ENCODE measurements around the gene AIF1. TPM values are rescaled to one million over a fixed set of nuclear protein-coding genes. Genes with fewer than 3 reads are reported as not detected.

Gene AIF1
- total and polyA plus RNA-seq, 2 donors (not counting 1 experiment from before 2014, with no cell fraction given) = not detected

DNA sequence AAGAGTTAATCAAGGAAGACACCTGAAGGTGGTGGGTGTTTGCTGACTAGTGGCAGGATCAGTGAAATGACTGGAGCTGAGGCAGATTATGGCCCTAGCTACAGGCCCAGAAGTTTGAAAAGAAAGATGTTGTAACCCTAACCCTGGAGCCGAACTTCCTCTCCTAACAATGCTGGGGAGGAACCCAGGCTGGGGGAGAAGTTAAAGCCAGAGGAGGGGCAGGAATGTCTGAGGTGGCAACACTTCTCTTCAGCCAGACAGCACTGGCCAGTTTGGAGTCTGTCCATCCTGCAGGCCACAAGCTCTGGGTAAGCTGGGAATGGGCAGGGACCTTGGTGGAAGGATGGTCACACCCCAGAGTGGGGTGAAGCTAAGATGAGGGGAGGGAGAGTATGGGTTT, 29.0 kb upstream of the AIF1 start, which contains the start of gene LST1:
Gene LST1, plus strand, starts transcription at position 270 of the 400 bp plus-strand sequence. CDS start 1,023 bp downstream, outside the sequence.
- Histone ChIP-seq H3K9me3 (ENCODE audit: control insufficient read depth, insufficient read depth, low read depth, low read length) (no peaks in the 10 kb centered on the region), H3K4me1 (ENCODE audit: control insufficient read depth, extremely low read depth, insufficient read depth, low read length) (no peaks in the 10 kb centered on the region), H2AFZ (ENCODE audit: low read length) (no peak within 1 kb of the TSS), H3K9ac (ENCODE audit: insufficient read depth, low read length) (no peak within 1 kb of the TSS), H3K36me3 (ENCODE audit: control insufficient read depth, insufficient read depth, low read length) (no peaks in the 10 kb centered on the region), H3K27ac (ENCODE audit: insufficient read depth, low read length) (no peak within 1 kb of the TSS), H3K4me2 (ENCODE audit: extremely low read depth, insufficient read depth, low read length) (no peak within 1 kb of the TSS), H3K79me2 (ENCODE audit: control insufficient read depth, insufficient read depth, low read length) (no peaks in the 10 kb centered on the region), H3K4me3 (replicated peaks in 1 of 4; ENCODE audit: control extremely low read depth in 1 of 4, insufficient read depth in 1 of 4, low read depth in 3 of 4, low read length in 4 of 4) (no peak within 1 kb of the TSS), H3K27me3 (ENCODE audit: control insufficient read depth, insufficient read depth, low read length) (peaks cover 4% of the 10 kb centered on the region), H4K20me1 (ENCODE audit: control insufficient read depth, extremely low read depth, insufficient read depth, low read length) (no peaks in the 10 kb centered on the region)
- no peak for DNase-seq (ENCODE audit: low read depth in 2 of 2)
- TF ChIP-seq, protein P1, sequence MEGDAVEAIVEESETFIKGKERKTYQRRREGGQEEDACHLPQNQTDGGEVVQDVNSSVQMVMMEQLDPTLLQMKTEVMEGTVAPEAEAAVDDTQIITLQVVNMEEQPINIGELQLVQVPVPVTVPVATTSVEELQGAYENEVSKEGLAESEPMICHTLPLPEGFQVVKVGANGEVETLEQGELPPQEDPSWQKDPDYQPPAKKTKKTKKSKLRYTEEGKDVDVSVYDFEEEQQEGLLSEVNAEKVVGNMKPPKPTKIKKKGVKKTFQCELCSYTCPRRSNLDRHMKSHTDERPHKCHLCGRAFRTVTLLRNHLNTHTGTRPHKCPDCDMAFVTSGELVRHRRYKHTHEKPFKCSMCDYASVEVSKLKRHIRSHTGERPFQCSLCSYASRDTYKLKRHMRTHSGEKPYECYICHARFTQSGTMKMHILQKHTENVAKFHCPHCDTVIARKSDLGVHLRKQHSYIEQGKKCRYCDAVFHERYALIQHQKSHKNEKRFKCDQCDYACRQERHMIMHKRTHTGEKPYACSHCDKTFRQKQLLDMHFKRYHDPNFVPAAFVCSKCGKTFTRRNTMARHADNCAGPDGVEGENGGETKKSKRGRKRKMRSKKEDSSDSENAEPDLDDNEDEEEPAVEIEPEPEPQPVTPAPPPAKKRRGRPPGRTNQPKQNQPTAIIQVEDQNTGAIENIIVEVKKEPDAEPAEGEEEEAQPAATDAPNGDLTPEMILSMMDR (conservative IDR thresholded peaks at IDR 0.05 in 1 of 2, IDR thresholded peaks at IDR 0.05 in 1 of 2; ENCODE audit: low read depth in 1 of 2, low read length in 2 of 2) = no peak
- no peak for TF ChIP-seq EZH2 (IDR thresholded peaks at IDR 0.05; ENCODE audit: low read length, missing control alignments)

DNA sequence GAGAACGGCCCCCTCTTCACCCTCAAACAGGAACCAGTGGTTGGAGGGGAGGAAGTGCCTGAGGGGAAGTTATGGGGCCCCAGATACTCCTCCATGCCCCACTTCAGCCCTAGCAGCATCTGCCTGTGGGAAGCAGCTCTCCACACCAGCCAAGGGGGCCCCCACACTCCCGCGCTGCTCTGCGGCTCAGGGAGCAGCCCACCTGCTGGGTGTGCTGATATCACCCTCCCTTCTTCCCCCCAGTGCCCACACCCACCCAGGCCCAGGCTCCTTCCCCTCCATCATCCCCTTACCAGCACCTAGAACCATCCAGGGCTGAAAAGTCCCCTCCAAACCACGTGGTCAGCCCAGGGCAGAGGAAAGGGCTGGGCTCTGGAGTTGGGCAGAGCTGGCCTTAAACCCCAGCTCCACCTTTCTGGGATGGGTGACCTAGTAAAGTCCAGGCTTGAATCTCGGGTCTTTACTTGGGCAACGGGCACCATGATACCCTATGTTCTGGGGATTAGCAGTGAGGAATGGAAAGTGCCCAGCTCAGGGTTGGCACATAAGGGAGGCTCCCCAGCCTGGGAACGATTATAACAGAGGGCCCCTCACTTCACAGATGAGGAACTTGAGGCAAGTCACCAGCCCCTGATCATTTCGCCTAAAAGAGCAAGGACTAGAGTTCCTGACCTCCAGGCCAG, 28.3 kb upstream of the AIF1 start:
- H3K27me3 ChIP-seq (ENCODE audit: control insufficient read depth, insufficient read depth, low read length) = peaks cover 4% of the 10 kb centered on the region
- no peak overlapping the region for H2AFZ ChIP-seq (ENCODE audit: low read length)
- no peaks in the 10 kb centered on the region for H3K36me3 ChIP-seq (ENCODE audit: control insufficient read depth, insufficient read depth, low read length)

More for the DNA sequence above, 28.3 kb upstream of the AIF1 start:
- no peak overlapping the region for H3K9ac ChIP-seq (ENCODE audit: insufficient read depth, low read length)
- H3K4me3 ChIP-seq (replicated peaks in 1 of 4; ENCODE audit: control extremely low read depth in 1 of 4, insufficient read depth in 1 of 4, low read depth in 3 of 4, low read length in 4 of 4) = no peak overlapping the region
- no peaks in the 10 kb centered on the region for H3K9me3 ChIP-seq (ENCODE audit: control insufficient read depth, insufficient read depth, low read depth, low read length)
- H3K27ac ChIP-seq (ENCODE audit: insufficient read depth, low read length) = no peak overlapping the region
- no peak for DNase-seq (ENCODE audit: low read depth in 2 of 2)
- no peaks in the 10 kb centered on the region for H3K4me1 ChIP-seq (ENCODE audit: control insufficient read depth, extremely low read depth, insufficient read depth, low read length)
- H3K4me2 ChIP-seq (ENCODE audit: extremely low read depth, insufficient read depth, low read length) = no peak overlapping the region
- no peaks in the 10 kb centered on the region for H3K79me2 ChIP-seq (ENCODE audit: control insufficient read depth, insufficient read depth, low read length)
- no peaks in the 10 kb centered on the region for H4K20me1 ChIP-seq (ENCODE audit: control insufficient read depth, extremely low read depth, insufficient read depth, low read length)
- TF ChIP-seq, protein P1 (conservative IDR thresholded peaks at IDR 0.05 in 1 of 2, IDR thresholded peaks at IDR 0.05 in 1 of 2; ENCODE audit: low read depth in 1 of 2, low read length in 2 of 2) = no peak
- no peak for TF ChIP-seq EZH2 (IDR thresholded peaks at IDR 0.05; ENCODE audit: low read length, missing control alignments)

Measured in fibroblast of lung (primary cell).